IgD-negative memory B cell (primary cell): ENCODE data around the gene CFAP58. TPM values are rescaled to one million over a fixed set of nuclear protein-coding genes. Genes with fewer than 3 reads are reported as not detected.
A peak's percentile ranks its signal among the peaks of the same experiment; 100 is the strongest.

ENCODE experiments used
- H3K27ac Mint-ChIP-seq, 3 donors: one replicate each; pipeline ENCODE4 v1.8.0; 2020 to 2022; ENCODE audit warnings: mild to moderate bottlenecking in 3 of 3, mixed read lengths in 3 of 3, moderate library complexity in 1 of 3
- H3K27me3 Mint-ChIP-seq: one replicate; pipeline ENCODE4 v1.8.0; 2021; ENCODE audit warnings: mixed read lengths
- H3K36me3 Mint-ChIP-seq: one replicate; pipeline ENCODE4 v1.8.0; 2020; ENCODE audit warnings: mild to moderate bottlenecking, mixed read lengths
- H3K4me1 Mint-ChIP-seq, 3 donors: one replicate each; pipeline ENCODE4 v1.8.0; 2020 to 2022; ENCODE audit warnings: mixed read lengths in 3 of 3, mild to moderate bottlenecking in 1 of 3
- H3K4me3 Mint-ChIP-seq, 4 donors: one replicate each; pipeline ENCODE4 v1.8.0; 2020 to 2022; ENCODE audit warnings: mild to moderate bottlenecking in 4 of 4, mixed read lengths in 4 of 4, moderate library complexity in 3 of 4
- H3K9me3 Mint-ChIP-seq, 3 donors: one replicate each; pipeline ENCODE4 v1.8.0; 2020 to 2021; ENCODE audit warnings: mixed read lengths in 3 of 3, mild to moderate bottlenecking in 1 of 3
- polyA plus RNA-seq: library from polyadenylated mRNA; unstranded; fragments of 300-500 nt; fragmentation: Illumina TruSeq; gene quantifications from one replicate; pipeline ENCODE4 v1.2.3, GENCODE V29; 2021

CFAP58 gene
- polyA plus RNA-seq, 1 donor from 2014 or later = not detected

- H3K4me3 Mint-ChIP-seq = no peak overlapping the region
- no peaks in the 10 kb centered on the region for H3K36me3 Mint-ChIP-seq
- H3K27me3 Mint-ChIP-seq = peaks cover 13% of the 10 kb centered on the region
- H3K27ac Mint-ChIP-seq = no peak overlapping the region
- H3K4me1 Mint-ChIP-seq = no peaks in the 10 kb centered on the region
- peaks cover 0 to 7% (median 2%) of the 10 kb centered on the region in 3 donors for H3K9me3 Mint-ChIP-seq
Measured at GRCh38 chr10:104472957-104473745, 119.5 kb downstream of the CFAP58 start.

- Mint-ChIP-seq H3K36me3 (no peaks in the 10 kb centered on the region), H3K4me3 (no peak overlapping the region), H3K27me3 (peaks cover 9% of the 10 kb centered on the region), H3K27ac (no peak overlapping the region), H3K9me3 (peaks cover 0 to 2% (median 0%) of the 10 kb centered on the region in 3 donors), H3K4me1 (no peaks in the 10 kb centered on the region)
Measured at GRCh38 chr10:104478380-104478779, 124.7 kb downstream of the CFAP58 start.

GRCh38 chr10:104479906-104480593, 126.4 kb downstream of the CFAP58 start:
- H3K27ac Mint-ChIP-seq = no peak overlapping the region
- H3K4me3 Mint-ChIP-seq = no peak overlapping the region
- peaks cover 9% of the 10 kb centered on the region for H3K27me3 Mint-ChIP-seq
- no peaks in the 10 kb centered on the region for H3K36me3 Mint-ChIP-seq
- H3K9me3 Mint-ChIP-seq = peaks cover 0 to 6% (median 0%) of the 10 kb centered on the region in 3 donors
- no peaks in the 10 kb centered on the region for H3K4me1 Mint-ChIP-seq

GRCh38 chr10:104480797-104481196, 127.2 kb downstream of the CFAP58 start:
- no peak overlapping the region for H3K27ac Mint-ChIP-seq
- peaks cover 11% of the 10 kb centered on the region for H3K27me3 Mint-ChIP-seq
- no peaks in the 10 kb centered on the region for H3K36me3 Mint-ChIP-seq
- no peaks in the 10 kb centered on the region for H3K4me1 Mint-ChIP-seq
- H3K9me3 Mint-ChIP-seq = peaks cover 0 to 6% (median 0%) of the 10 kb centered on the region in 3 donors
- no peak overlapping the region for H3K4me3 Mint-ChIP-seq

- Mint-ChIP-seq H3K9me3 (peaks cover 0 to 6% (median 2%) of the 10 kb centered on the region in 3 donors), H3K4me1 (no peaks in the 10 kb centered on the region), H3K27ac (peak overlapping the region in 1 of 3 donors; percentile 77), H3K4me3 (no peak overlapping the region), H3K27me3 (peaks cover 12% of the 10 kb centered on the region), H3K36me3 (no peaks in the 10 kb centered on the region)
Measured at GRCh38 chr10:104483582-104483981, 129.9 kb downstream of the CFAP58 start.

GRCh38 chr10:104485632-104486031, 132.0 kb downstream of the CFAP58 start:
- H3K4me1 Mint-ChIP-seq = no peaks in the 10 kb centered on the region
- no peak overlapping the region for H3K27ac Mint-ChIP-seq
- no peak overlapping the region for H3K4me3 Mint-ChIP-seq
- no peaks in the 10 kb centered on the region for H3K36me3 Mint-ChIP-seq
- H3K27me3 Mint-ChIP-seq = peaks cover 12% of the 10 kb centered on the region
- peaks cover 0 to 6% (median 2%) of the 10 kb centered on the region in 3 donors for H3K9me3 Mint-ChIP-seq

GRCh38 chr10:104486803-104487202, 133.2 kb downstream of the CFAP58 start:
- Mint-ChIP-seq H3K27ac (no peak overlapping the region), H3K4me3 (no peak overlapping the region), H3K27me3 (peaks cover 11% of the 10 kb centered on the region), H3K9me3 (peaks cover 0 to 6% (median 2%) of the 10 kb centered on the region in 3 donors), H3K36me3 (no peaks in the 10 kb centered on the region), H3K4me1 (no peaks in the 10 kb centered on the region)

GRCh38 chr10:104487794-104488438, 134.3 kb downstream of the CFAP58 start:
- H3K4me1 Mint-ChIP-seq = no peaks in the 10 kb centered on the region
- H3K36me3 Mint-ChIP-seq = no peaks in the 10 kb centered on the region
- H3K9me3 Mint-ChIP-seq = peaks cover 0 to 6% (median 2%) of the 10 kb centered on the region in 3 donors
- peak overlapping the region in 1 of 3 donors; percentile 58 for H3K27ac Mint-ChIP-seq
- peaks cover 11% of the 10 kb centered on the region for H3K27me3 Mint-ChIP-seq
- no peak overlapping the region for H3K4me3 Mint-ChIP-seq

- Mint-ChIP-seq H3K36me3 (no peaks in the 10 kb centered on the region), H3K9me3 (peaks cover 0 to 6% (median 2%) of the 10 kb centered on the region in 3 donors), H3K27me3 (peaks cover 9% of the 10 kb centered on the region), H3K4me1 (no peaks in the 10 kb centered on the region), H3K27ac (peak overlapping the region in 1 of 3 donors; percentile 58), H3K4me3 (no peak overlapping the region)
Measured at GRCh38 chr10:104488439-104488832, 134.8 kb downstream of the CFAP58 start.

GRCh38 chr10:104492329-104492940, 138.8 kb downstream of the CFAP58 start:
- peaks cover 2% of the 10 kb centered on the region for H3K36me3 Mint-ChIP-seq
- H3K27ac Mint-ChIP-seq = no peak overlapping the region
- H3K27me3 Mint-ChIP-seq = no peaks in the 10 kb centered on the region
- H3K4me1 Mint-ChIP-seq = no peaks in the 10 kb centered on the region
- H3K9me3 Mint-ChIP-seq = peaks cover 0 to 6% (median 5%) of the 10 kb centered on the region in 3 donors
- no peak overlapping the region for H3K4me3 Mint-ChIP-seq

GRCh38 chr10:104498347-104499081, 144.9 kb downstream of the CFAP58 start:
- Mint-ChIP-seq H3K36me3 (peaks cover 2% of the 10 kb centered on the region), H3K27me3 (peaks cover 8% of the 10 kb centered on the region), H3K9me3 (peaks cover 0 to 6% (median 5%) of the 10 kb centered on the region in 3 donors), H3K27ac (no peak overlapping the region), H3K4me1 (no peaks in the 10 kb centered on the region), H3K4me3 (no peak overlapping the region)

- H3K27ac Mint-ChIP-seq = no peak overlapping the region
- no peaks in the 10 kb centered on the region for H3K4me1 Mint-ChIP-seq
- H3K4me3 Mint-ChIP-seq = no peak overlapping the region
- no peaks in the 10 kb centered on the region for H3K36me3 Mint-ChIP-seq
- H3K9me3 Mint-ChIP-seq = no peaks in the 10 kb centered on the region
- H3K27me3 Mint-ChIP-seq = peaks cover 8% of the 10 kb centered on the region
Measured at GRCh38 chr10:104501449-104501848, 147.8 kb downstream of the CFAP58 start.

- Mint-ChIP-seq H3K36me3 (no peaks in the 10 kb centered on the region), H3K9me3 (no peaks in the 10 kb centered on the region), H3K4me3 (no peak overlapping the region), H3K27me3 (peaks cover 8% of the 10 kb centered on the region), H3K27ac (no peak overlapping the region), H3K4me1 (no peaks in the 10 kb centered on the region)
Measured at GRCh38 chr10:104501864-104502579, 148.4 kb downstream of the CFAP58 start.

GRCh38 chr10:104502907-104503306, 149.3 kb downstream of the CFAP58 start:
- Mint-ChIP-seq H3K36me3 (no peaks in the 10 kb centered on the region), H3K9me3 (no peaks in the 10 kb centered on the region), H3K27me3 (peaks cover 8% of the 10 kb centered on the region), H3K27ac (no peak overlapping the region), H3K4me3 (no peak overlapping the region), H3K4me1 (no peaks in the 10 kb centered on the region)
